Measurements from ENCODE around the gene STK38L.

Gene STK38L

DNA sequence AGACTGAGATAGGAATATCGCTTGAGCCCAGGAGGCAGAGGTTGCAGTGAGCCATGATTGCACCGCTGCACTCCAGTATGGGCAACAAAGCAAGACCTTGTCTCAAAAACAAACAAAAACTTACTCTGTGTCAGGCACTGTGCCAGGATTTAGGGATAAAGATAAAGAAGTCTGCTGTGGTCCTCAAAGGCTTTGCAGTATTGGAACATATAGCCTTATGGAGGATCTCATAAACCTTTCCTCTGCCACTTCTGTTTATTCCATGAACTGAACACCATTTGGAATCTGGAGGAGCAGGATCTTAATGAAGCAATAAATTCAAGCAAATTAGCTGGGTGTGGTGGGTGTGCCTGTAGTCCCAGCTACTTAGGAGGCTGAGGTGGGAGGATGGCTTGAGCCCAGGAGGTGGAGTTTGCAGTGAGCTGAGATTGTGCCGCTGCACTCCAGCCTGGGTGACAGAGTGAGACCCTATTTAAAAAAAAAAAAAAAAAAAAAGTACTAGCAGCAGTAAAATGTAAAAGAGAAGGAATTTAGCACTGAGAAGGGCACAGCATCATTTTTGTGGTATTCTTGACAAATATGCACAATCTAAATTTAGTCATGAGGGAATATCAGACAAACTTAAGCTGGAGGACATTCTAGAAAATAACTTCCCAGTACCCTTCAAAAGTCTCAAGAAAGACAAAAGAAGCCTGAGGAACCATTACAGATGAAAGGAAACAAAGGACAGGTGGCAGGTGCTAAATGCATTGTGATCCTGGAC is 115.7 kb downstream of the STK38L start:
- peaks cover 3% of the 10 kb centered on the region for H3K9me3 Mint-ChIP-seq
- no peak overlapping the region for H3K27ac Mint-ChIP-seq
- no peaks in the 10 kb centered on the region for H3K36me3 Mint-ChIP-seq
- no peaks in the 10 kb centered on the region for H3K4me1 Mint-ChIP-seq
- ATAC-seq = no peak
- no peaks in the 10 kb centered on the region for H3K27me3 Mint-ChIP-seq
- no peak overlapping the region for H3K4me3 Mint-ChIP-seq

DNA sequence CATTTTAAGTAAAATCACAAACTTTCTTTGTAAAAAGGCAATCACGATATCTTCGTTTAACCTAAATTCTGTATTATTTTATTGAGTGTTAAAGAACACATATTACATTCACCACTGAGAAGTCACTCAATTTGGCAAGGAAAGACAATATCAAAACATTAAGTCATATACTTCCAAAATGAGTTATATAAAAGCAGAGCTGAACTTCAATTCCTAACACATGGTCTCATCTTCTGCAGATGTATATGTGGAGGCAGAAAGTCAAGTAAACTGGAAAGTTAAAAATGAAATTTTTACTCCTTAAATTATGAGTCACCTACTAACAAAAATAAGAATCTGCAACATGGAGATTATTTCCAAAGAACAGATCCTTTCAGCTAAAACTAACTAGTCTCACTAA is 117.3 kb downstream of the STK38L start:
- ATAC-seq = no peak
- H3K27me3 Mint-ChIP-seq = no peaks in the 10 kb centered on the region
- no peak overlapping the region for H3K27ac Mint-ChIP-seq
- H3K4me1 Mint-ChIP-seq = no peaks in the 10 kb centered on the region
- H3K4me3 Mint-ChIP-seq = no peak overlapping the region
- H3K36me3 Mint-ChIP-seq = no peaks in the 10 kb centered on the region
- peaks cover 3% of the 10 kb centered on the region for H3K9me3 Mint-ChIP-seq

DNA sequence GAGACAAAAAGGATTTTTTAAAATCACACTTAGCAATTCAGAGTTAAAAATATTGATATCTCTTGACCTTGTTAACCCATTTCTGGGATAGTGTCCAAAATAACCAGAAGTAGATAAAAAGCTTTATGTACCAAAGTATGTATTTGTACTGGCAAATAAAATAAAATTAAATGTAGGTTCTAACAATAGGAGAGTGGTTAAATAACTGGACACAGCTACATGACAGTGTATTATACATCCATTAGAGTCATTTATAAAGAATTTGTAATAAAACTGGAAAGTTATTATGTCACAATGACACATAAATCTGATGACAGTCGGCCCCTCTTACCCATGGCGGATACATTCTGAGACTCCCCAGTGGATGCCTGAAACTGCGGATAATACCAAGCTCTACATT is 122.5 kb downstream of the STK38L start:
- peaks cover 3% of the 10 kb centered on the region for H3K9me3 Mint-ChIP-seq
- H3K36me3 Mint-ChIP-seq = peaks cover 31% of the 10 kb centered on the region
- H3K4me1 Mint-ChIP-seq = no peaks in the 10 kb centered on the region
- ATAC-seq = no peak
- no peak overlapping the region for H3K4me3 Mint-ChIP-seq
- no peaks in the 10 kb centered on the region for H3K27me3 Mint-ChIP-seq
- H3K27ac Mint-ChIP-seq = no peak overlapping the region

DNA sequence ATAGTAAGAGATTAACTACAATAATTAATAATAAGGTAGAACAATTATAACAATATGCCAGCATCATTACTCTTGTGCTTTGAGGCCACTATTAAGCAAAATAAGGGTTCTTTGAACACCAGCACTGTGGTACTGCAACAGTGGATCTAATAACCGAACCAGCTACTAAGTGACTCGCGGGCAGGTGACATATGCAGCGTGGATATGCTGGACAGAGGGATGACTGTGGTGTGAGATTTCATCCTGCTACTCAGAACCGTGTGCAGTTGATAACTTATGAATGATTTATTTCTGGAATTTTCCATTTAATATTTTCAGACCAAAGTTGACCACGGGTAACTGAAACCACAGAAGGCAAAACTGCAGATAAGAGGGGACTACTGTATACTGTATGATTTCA is 123.0 kb downstream of the STK38L start:
- Mint-ChIP-seq H3K27me3 (no peaks in the 10 kb centered on the region), H3K36me3 (peaks cover 36% of the 10 kb centered on the region), H3K27ac (no peak overlapping the region), H3K4me3 (no peak overlapping the region), H3K4me1 (no peaks in the 10 kb centered on the region), H3K9me3 (peaks cover 3% of the 10 kb centered on the region)
- ATAC-seq = no peak
